Activated CD4-positive, alpha-beta T cell treated with anti-CD3 and anti-CD28 coated beads for 1 hour (primary cell): ENCODE measurements around the gene NDUFS5.
"Not testable (repeated sequence)": the region's sequence is repeated elsewhere in the genome, so short reads cannot be mapped to it uniquely, and the experiment has no call there.

Experiments
- DNase-seq: peaks from one replicate; pipeline ENCODE4 v3.0.0-alpha.2; 2020

The NDUFS5 gene

DNA sequence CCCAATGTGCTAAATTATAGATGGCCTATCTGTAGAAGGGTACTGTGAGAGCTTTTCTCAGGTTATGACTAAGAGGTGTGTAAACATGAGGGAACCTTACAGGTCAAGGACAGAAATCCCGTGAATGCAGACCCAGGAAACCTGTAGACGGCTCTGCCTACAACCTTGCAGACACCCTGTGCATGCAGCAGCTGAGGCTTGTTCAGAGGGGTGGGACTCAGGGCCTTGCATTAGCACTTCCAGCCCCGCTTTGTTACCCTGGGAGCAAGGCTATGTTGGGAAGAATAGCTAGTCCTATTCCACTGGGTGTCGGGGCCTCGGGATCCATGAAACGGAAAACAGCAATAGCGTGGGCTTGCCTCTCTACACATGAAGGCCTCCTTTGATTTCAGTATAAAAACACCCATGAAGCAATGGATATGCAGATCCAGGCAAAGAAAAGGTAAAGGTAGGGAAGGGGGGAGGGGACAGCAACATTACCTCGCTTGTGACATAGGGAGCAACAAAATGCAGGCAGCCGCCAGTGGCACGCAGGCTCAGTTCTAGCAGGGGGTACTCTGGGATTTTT, 9.5 kb upstream of the NDUFS5 start:
- no peak for DNase-seq

DNA sequence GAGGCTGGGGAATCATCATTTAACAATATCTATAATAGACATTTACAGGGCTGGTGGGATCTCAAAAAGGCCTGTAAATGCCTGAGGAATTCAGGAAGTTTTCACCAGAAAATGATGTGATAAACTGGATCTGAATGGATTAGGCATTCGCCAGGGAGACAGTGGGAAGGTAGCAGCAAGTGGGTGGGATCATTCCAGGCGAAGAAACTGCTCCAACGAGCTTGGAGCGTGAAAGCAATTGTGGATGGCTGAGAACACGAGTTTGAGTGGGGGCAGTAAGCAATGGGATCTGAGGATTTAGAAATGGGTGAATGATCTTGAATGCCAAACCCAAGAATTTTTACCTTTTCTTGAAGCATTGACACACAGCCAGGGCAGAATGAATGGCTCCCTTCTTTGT, 8.9 kb upstream of the NDUFS5 start:
- DNase-seq, result no peak

DNA sequence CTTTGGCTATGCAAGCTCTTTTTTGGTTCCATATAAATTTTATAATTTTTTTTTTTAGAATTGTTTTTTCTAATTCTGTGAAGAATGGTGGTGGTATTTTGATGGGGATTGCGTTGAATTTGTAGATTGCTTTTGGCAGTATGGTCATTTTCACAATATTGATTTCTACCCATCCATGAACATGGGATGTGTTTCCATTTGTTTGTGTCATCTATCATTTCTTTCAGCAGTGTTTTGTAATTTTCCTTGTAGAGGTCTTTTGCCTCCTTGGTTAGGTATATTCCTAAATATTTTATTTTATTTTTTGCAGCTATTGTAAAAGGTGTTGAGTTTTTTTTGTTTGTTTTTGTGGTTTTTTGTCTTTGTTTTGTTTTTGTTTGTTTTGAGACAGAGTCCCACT, 5.7 kb upstream of the NDUFS5 start:
- DNase-seq, result not testable (repeated sequence)

DNA sequence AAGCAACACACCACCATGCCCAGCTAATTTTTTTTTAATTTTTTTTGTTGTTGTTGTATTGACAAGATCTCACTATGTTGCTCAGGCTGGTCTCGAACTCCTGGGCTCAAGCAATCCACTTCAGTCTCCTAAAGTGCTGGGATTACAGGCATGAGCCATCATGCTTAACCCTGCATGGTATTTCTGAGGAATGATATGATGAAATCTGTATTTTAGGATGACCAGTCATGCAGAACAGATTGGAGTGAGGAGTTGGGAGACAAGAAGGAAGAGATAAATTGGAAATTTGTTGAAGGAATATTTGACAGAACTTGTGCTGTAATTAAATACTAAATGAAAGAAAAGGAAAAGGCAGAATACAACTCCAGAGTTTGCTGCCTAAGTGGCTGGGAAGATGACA, 4.7 kb upstream of the NDUFS5 start:
- DNase-seq, result no peak

DNA sequence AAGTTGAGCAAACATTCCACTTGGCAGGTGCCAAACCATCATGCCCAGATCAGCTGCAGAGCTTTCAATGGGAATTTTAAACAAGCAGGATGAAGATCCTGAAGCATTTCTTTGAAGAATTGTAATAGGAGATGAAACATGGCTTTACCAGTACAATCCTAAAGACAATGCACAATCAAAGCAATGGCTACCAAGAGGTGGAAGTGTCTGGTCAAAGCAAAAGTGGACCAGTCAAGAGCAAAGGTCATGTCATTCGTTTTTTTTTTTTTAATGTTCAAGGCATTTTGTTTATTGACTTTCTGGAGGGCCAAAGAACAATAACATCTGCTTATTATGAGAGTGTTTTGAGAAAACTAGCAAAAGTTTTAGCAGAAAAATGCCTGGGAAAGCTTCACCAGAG, 3.0 kb upstream of the NDUFS5 start:
- DNase-seq, result no peak

DNA sequence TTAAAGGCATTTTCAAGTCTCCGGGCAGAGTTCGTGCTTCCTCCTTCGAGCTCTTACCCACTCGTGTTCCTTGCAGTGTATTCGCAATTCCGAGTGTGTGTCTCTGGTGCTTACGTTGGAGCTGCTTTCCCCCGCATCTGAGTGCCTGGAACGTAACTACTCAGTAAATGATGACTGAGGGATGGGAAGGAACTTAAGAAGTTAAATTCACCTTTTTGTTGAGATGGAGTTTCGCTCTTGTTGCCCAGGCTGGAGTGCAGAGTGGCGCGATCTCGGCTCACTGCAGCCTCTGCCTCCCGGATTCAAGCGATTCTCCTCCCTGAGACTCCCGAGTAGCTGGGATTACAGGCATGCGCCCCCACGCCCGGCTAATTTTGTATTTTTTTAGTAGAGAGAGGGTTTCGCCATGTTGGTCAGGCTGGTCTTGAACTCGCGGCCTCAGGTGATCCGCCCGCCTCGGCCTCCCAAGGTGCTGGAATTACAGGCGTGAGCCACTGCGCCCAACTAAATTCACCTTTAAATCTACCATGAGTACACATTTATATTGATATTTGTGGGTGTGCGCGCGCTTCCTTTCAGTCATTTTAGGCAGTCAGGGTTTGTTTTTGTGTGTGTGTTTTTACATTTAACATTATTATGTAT, 837 bp downstream of the NDUFS5 start:
- no peak for DNase-seq

DNA sequence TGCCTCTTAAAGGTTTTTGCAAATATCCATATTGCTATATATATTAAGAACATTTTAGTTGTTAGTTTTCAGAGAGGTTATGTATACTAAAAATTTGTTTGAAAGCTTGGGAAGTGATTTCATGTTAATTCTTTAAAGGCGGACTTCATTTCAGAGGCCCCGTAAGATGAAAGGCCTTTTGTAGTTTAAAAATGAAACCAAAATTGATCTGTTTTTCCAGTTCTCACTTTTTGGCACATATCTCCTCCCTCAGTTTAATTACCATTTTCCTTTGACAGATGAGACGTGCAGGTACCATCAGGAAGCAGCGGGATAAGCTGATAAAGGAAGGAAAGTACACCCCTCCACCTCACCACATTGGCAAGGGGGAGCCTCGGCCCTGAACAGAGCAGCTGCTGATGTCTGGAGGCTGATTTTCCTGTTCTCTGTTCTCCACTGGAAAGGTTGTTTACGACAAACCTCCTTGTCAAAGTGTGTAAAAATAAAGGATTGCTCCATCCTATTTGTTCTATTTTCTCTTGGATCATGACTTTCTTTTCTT, 8.0 kb downstream of the NDUFS5 start:
- DNase-seq, result no peak

DNA sequence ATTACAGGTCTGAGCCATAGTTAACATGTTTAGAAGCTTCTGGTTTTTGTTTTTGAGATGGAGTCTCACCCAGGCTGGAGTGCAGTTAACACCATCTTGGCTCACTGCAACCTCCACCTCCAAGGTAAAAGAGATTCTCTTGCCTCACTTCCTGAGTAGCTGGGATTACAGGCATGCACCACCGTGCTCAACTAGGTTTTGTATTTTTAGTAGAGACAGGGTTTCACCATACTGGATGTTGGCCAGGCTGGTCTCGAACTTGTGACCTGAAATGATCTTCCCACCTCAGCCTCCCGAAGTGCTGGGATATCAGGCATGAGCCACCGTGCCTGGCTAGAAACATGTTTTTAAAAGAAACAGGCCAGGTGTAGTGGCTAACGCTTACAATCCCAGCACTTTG, 10.5 kb downstream of the NDUFS5 start:
- DNase-seq, result no peak

DNA sequence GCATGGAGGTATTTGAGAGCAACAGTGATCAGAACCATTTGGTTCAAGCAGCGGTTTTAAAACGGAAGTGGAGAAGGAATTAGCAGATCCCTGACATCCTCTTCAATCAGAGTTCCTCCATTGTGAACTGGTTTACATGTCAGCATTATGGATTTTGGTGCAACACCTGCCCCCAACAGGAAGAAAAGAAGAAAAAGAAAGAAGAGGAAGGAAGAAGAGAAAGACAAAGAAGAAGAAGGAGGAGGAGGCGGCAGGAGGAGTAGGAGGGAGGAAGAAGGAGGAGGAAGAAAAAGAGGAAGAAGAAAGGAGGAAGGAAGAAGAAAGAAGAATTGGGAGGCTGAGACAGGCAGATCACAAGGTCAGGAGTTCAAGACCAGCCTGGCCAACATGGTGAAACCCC, 17.4 kb downstream of the NDUFS5 start:
- DNase-seq, result no peak

DNA sequence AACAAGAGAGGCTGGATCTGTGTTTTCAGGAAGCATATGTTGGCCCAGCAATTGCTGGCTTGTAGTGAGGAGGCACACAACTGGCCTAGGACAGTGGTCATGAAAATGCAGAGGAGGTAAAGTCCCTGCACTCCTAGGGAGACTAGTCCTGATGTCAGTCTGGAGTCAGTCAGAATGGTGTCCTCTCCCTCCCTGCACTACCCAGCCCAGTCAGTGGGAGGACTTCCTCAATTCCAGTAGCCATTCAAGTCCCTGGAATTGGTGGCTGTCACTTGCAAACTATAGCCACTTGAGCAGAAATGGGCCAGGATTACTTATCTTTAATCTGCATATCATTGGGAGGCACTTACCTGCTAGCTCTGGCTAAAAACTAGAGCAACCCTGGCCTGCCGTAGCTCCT, 18.6 kb downstream of the NDUFS5 start:
- no peak for DNase-seq

DNA sequence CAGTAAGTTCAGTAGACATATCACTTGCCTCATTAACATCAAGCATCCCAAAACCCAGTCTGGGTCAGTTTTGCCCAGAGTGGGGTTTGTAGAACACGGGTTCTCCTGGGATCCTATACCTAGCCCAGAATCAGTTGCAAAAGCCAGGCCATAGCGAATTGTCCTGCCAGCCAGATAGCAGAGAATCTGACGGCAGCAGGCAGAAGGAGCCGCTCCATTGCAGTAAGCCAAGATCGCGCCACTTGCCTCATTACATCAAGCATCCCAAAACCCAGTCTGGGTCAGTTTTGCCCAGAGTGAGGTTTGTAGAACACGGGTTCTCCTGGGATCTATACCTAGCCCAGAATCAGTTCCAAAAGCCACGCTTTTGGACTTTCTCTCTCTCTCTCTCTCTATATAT, 19.1 kb downstream of the NDUFS5 start:
- DNase-seq, result no peak

DNA sequence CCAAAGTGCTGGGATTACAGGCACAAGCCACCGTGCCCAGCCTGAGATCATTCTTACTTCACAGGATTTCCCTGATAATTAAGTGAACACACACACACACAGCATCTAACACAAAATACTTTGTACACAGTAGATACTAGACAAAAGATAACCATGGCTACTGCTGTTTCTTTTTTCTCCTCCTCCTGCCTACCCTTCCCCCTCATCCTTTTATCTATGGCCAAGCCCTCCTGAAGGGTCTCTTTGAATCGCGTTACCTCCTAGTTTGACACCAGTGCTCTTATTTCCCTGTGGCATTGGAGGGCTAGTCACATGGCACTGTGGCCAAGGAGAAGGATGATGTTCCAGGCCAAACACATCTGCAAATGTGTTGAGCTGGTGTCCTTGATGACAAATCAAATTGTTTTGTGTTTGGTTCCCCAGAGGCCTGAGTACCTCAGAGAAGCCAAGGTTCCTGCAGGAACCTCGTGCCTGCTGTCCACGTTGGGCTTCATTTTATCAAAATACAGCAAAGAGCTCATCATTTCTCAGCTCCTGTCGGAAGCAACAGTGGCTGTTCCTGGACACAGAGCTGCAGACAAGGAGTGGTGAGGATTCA, 20.6 kb downstream of the NDUFS5 start:
- DNase-seq, result no peak

DNA sequence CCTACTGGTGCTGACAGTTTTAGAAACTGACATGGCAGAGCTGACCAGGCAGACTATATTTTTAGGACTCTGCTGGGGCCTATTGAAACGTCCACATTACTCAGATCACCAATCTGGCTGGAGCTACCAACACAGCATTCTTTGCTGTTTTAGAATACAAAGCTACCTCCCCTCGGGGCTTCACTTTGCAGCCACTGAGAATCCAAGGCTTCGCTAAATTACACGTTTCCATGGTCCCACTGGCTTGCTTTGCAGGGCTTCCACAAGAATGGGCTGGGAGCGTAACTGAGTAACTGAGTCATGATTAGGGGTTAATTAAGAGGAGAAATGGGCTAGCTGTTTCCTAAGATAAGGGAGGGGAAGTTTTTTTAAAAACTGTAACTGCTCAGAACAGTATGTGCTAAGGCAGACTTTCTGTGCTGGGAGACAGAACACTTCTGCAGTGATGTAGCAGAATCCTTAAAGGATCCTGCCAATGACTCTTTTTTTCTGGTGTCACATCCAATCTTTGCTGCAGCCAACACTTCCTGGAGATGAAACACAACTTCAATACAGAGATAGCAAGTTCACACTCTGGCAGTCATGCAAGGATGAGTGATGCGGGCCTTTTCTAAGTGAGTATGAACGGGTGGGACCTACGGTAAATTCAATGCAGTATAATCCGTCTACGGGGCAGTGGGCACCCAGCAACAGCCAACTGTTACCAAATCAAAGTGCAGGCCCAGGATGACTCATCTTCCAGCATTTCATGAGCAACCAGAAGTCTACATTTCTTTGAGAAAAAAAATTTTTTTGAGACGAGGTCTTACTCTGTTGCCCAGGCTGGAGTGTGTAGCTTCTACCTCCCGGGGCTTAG, 21.5 kb downstream of the NDUFS5 start:
- DNase-seq, result no peak

DNA sequence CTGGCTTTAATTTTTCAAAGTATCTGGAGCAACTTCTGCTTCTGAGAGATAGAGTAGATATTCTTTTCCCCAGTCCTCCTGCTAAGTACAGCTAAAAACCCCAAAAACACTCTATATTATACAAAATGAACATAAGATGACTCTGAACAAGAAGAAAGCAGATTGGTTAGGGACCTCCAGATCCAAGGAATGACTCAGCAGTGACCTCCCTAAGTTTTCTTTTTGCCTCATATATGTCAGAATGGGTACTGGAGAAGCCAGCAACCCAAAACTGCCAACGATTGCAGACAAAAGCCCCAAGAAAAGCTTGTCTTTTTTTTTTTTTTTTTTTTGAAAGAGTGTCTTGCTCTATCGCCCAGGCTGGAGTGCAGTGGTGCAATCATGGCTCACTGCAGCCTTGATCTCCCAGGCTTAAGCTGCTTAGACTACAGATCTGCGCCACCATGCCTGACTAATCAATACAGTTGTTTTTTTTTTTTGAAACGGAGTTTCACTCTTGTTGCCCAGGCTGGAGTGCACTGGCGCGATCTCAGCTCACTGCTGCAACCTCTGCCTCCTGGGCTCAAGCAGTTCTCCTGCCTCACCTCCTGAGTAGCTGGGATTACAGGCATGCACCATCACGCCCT, 22.7 kb downstream of the NDUFS5 start:
- DNase-seq, result no peak

DNA sequence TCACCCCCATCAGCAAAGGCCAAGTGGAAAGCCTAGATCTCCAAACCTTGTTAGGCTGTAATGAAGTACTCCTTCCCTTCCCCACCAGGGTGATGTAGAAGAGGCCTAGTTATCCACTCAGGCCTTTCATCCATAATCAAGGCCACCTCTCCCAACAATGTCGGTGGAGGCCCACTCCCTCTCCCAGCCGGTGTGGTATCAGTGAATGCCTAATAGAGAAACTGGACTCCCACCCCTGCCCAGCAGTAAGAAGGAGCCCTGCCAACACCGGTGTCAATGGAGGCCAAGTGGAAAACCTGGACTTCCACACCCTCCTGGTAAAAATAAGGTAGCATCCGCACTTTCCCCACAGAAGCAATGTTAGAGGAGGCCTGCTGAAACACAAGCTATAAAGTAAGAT, 23.9 kb downstream of the NDUFS5 start:
- DNase-seq, result no peak

DNA sequence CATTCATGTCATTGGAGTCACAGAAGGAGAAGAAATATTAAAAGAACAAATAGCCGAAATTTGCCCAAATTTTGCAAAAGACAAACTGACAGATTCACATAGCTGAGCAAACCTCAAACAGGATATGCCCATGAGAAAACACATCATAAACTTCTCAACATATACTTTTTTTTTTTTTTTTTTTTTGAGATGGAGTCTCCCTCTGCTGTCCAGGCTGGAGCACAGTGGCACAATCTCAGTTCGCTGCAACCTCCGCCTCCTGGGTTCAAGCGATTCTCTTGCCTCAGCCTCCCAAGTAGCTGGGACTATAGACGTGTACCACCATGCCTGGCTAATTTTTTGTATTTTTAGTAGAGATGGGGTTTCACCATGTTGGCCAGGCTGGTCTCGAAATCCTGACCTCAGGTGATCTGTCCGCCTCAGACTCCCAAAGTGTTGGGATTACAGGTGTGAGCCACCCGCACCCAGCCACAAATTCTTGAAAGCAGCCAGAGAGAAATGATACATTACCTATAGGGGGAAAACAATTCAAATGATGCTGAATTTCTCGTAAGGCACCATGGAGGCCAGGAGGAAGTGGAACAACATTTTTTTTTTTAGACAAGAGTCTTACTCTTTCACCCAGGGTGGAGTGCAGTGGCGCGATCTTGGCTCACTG, 25.2 kb downstream of the NDUFS5 start:
- DNase-seq, result not testable (repeated sequence)

DNA sequence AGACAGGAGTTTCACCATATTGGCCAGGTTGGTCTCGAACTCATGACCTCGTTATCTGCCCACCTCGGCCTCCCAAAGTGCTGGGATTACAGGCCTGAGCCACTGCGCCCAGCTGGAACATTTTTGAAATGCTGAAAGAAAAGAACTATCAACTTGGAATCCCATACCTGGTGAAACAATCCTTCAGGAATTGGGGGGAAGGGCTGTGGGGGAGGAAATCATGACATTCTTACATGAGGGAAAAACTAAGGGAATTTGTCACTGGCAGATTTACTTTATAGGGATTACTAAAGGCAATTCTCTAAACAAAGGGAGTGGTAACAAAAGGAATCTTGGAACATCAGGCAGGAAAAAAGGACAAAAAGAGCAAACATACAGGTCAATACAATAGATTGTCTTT, 25.8 kb downstream of the NDUFS5 start:
- no peak for DNase-seq

DNA sequence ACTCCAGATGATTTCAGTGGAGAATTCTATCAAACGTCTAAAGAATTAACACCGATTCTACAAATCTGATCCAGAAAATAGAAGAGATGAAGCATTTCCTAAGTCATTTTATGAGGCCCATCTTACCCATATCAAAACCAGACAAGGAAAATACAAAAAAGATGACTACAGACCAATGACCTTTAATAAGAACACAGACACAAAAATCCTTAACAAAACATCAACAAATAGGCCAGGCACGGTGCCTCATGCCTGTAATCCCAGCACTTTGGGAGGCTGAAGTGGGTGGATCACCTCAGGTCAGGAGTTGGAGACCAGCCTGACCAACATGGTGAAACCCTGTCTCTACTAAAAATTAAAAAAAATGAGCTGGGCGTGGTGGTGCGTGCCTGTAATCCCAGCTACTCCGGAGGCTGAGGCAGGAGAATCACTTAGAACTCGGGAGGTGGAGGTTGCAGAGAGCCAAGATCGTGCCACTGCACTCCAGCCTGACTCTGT, 29.1 kb downstream of the NDUFS5 start:
- DNase-seq, result not testable (repeated sequence)

DNA sequence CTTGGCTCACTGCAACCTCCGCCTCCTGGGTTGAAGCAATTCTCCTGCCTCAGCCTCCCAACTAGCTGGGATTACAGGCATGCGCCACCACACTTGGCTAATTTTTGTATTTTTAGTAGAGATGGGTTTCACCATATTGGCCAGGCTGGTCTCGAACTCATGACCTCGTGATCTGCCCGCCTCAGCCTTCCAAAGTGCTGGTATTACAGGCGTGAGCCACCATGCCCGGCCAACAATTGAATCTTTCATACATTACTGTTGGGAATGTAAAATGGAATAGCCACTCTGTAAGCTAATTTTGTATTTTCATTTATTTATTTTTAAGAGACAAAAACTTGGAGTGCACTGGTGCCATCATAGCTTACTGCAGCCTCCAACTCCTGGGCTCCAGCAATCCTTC, 35.4 kb downstream of the NDUFS5 start:
- not testable (repeated sequence) for DNase-seq

DNA sequence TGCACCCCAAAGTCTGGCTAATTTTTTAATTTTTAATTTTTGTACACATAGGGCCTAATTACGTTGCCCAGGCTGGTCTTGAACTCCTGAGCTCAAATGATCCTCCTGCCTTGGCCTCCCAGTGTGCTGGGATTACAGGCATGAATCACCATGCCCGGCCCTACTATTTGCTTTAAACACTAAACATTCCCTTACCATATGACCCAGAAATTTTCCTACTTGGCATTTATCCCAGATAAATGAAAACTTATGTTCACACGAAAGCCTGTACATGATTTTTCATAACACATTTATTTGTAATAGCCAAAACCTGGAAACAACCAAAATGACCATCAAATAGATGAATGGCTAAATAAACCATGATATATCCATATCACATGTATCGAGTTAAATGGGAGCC, 35.8 kb downstream of the NDUFS5 start:
- no peak for DNase-seq

DNA sequence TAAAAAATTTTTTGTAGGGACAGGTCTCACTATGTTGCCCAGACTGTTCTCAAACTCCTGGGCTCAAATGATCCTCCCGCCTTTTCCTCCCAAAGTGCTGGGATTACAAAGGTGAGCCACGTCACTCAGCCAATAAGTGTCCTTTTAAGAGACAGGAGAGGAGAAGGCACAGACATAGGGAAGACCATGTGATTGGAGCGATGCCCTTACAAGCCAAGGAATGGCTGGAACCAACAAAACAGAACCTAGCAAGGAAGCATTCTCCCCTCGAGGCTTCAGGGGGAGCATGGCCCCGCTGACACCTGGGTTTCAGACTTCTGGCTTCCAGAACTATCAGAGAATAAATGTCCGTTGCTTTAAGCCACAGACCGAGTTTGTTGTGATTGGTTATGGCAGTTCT, 37.0 kb downstream of the NDUFS5 start:
- no peak for DNase-seq

DNA sequence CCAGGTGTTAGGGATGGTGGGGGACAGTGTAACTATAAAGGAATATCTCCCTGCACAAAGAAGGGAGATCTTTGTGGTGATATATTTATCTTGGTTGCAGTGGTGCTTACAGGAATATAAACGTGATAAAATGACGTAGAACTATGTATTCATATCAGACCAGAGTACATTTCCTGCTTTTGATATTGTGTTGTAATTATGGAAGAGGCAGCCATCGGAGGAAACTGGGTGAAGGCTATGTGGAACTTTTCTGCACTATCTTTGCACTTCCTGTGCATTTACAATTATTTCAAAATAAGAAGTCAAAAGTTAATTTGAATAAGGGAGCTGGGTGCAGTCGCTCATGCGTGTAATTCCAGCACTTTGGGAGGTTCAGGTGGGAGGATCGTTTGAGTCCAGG, 37.6 kb downstream of the NDUFS5 start:
- DNase-seq, result no peak
